Activated T-cell treated with anti-CD3 and anti-CD28 coated beads, Interleukin-2, amount 50 U/mL, for 4 hours (primary cell): Measurements from ENCODE around the gene SYT1. TPM values are rescaled to one million over a fixed set of nuclear protein-coding genes. Genes with fewer than 3 reads are reported as not detected.

Experiments used
- ATAC-seq, 2 donors: fragments of 200-7000 bp; cut with Tn5 transposase; one replicate each; pipeline ENCODE4 v1.10.0; 2021
- DNase-seq: peaks from one replicate; pipeline ENCODE4 v3.0.0-alpha.2; 2020
- H3K27me3 Mint-ChIP-seq: one replicate; pipeline ENCODE4 v1.8.0; 2021; ENCODE audit warnings: low read depth, mixed read lengths
- H3K36me3 Mint-ChIP-seq: one replicate; pipeline ENCODE4 v1.8.0; 2022; ENCODE audit warnings: mixed read lengths; ENCODE audit not compliant: insufficient read depth
- H3K4me1 Mint-ChIP-seq: one replicate; pipeline ENCODE4 v1.8.0; 2021; ENCODE audit warnings: low read depth, mixed read lengths
- H3K4me3 Mint-ChIP-seq: one replicate; pipeline ENCODE4 v1.8.0; 2021; ENCODE audit warnings: mild to moderate bottlenecking, moderate library complexity, mixed read lengths
- H3K9me3 Mint-ChIP-seq: one replicate; pipeline ENCODE4 v1.8.0; 2021; ENCODE audit warnings: mixed read lengths
- total RNA-seq, 3 donors: library from RNA; stranded (reverse); gene quantifications; one replicate each; pipeline ENCODE4 v1.2.1, GENCODE V29; 2021

SYT1 gene
- total RNA-seq, 3 donors from 2014 or later: 0.16 TPM; not detected in 2

GRCh38 chr12:79071498-79071897 is 206.9 kb downstream of the SYT1 start:
- Mint-ChIP-seq H3K4me1 (no peaks in the 10 kb centered on the region), H3K9me3 (peaks cover 3% of the 10 kb centered on the region), H3K27me3 (no peaks in the 10 kb centered on the region), H3K4me3 (no peak overlapping the region), H3K36me3 (no peaks in the 10 kb centered on the region)
- no peak for ATAC-seq
- no peak for DNase-seq

- H3K4me3 Mint-ChIP-seq: no peak overlapping the region
- ATAC-seq: no peak
- peaks cover 9% of the 10 kb centered on the region for H3K9me3 Mint-ChIP-seq
- no peaks in the 10 kb centered on the region for H3K27me3 Mint-ChIP-seq
- DNase-seq: no peak
- H3K36me3 Mint-ChIP-seq: no peaks in the 10 kb centered on the region
- H3K4me1 Mint-ChIP-seq: no peaks in the 10 kb centered on the region
These were observed 208.9 kb downstream of the SYT1 start for GRCh38 chr12:79073506-79073905.

- peaks cover 6% of the 10 kb centered on the region for H3K9me3 Mint-ChIP-seq
- no peaks in the 10 kb centered on the region for H3K36me3 Mint-ChIP-seq
- DNase-seq (no peak), ATAC-seq (no peak)
- no peaks in the 10 kb centered on the region for H3K27me3 Mint-ChIP-seq
- no peak overlapping the region for H3K4me3 Mint-ChIP-seq
- H3K4me1 Mint-ChIP-seq: no peaks in the 10 kb centered on the region
These were observed 218.0 kb downstream of the SYT1 start for GRCh38 chr12:79082595-79082994.

GRCh38 chr12:79083181-79083580 is 218.6 kb downstream of the SYT1 start:
- no peaks in the 10 kb centered on the region for H3K4me1 Mint-ChIP-seq
- no peak overlapping the region for H3K4me3 Mint-ChIP-seq
- H3K27me3 Mint-ChIP-seq: no peaks in the 10 kb centered on the region
- H3K9me3 Mint-ChIP-seq: peaks cover 7% of the 10 kb centered on the region
- ATAC-seq (no peak), DNase-seq (no peak)
- no peaks in the 10 kb centered on the region for H3K36me3 Mint-ChIP-seq

GRCh38 chr12:79085106-79085682 is 220.6 kb downstream of the SYT1 start:
- H3K36me3 Mint-ChIP-seq: no peaks in the 10 kb centered on the region
- H3K9me3 Mint-ChIP-seq: peaks cover 10% of the 10 kb centered on the region
- no peaks in the 10 kb centered on the region for H3K4me1 Mint-ChIP-seq
- H3K4me3 Mint-ChIP-seq: no peak overlapping the region
- no peaks in the 10 kb centered on the region for H3K27me3 Mint-ChIP-seq
- DNase-seq (no peak), ATAC-seq (no peak)

GRCh38 chr12:79086541-79087296 is 222.1 kb downstream of the SYT1 start:
- no peak overlapping the region for H3K4me3 Mint-ChIP-seq
- H3K27me3 Mint-ChIP-seq: no peaks in the 10 kb centered on the region
- no peak for ATAC-seq
- no peaks in the 10 kb centered on the region for H3K36me3 Mint-ChIP-seq
- H3K9me3 Mint-ChIP-seq: peaks cover 7% of the 10 kb centered on the region
- no peak for DNase-seq
- H3K4me1 Mint-ChIP-seq: no peaks in the 10 kb centered on the region

GRCh38 chr12:79098530-79098929 is 234.0 kb downstream of the SYT1 start:
- H3K27me3 Mint-ChIP-seq: no peaks in the 10 kb centered on the region
- no peaks in the 10 kb centered on the region for H3K4me1 Mint-ChIP-seq
- DNase-seq (no peak), ATAC-seq (no peak)
- H3K4me3 Mint-ChIP-seq: no peak overlapping the region
- H3K36me3 Mint-ChIP-seq: no peaks in the 10 kb centered on the region
- H3K9me3 Mint-ChIP-seq: peaks cover 7% of the 10 kb centered on the region

- Mint-ChIP-seq H3K36me3 (no peaks in the 10 kb centered on the region), H3K9me3 (peaks cover 10% of the 10 kb centered on the region), H3K27me3 (no peaks in the 10 kb centered on the region), H3K4me1 (no peaks in the 10 kb centered on the region), H3K4me3 (no peak overlapping the region)
- ATAC-seq: no peak
- no peak for DNase-seq
These were observed 244.4 kb downstream of the SYT1 start for GRCh38 chr12:79108962-79109361.

- Mint-ChIP-seq H3K36me3 (no peaks in the 10 kb centered on the region), H3K27me3 (no peaks in the 10 kb centered on the region), H3K4me1 (no peaks in the 10 kb centered on the region), H3K4me3 (no peak overlapping the region), H3K9me3 (peaks cover 6% of the 10 kb centered on the region)
- ATAC-seq: no peak
- DNase-seq: no peak
These were observed 250.3 kb downstream of the SYT1 start for GRCh38 chr12:79114896-79115295.

GRCh38 chr12:79115743-79116142 is 251.2 kb downstream of the SYT1 start:
- ATAC-seq (no peak), DNase-seq (no peak)
- Mint-ChIP-seq H3K27me3 (no peaks in the 10 kb centered on the region), H3K36me3 (no peaks in the 10 kb centered on the region), H3K4me3 (no peak overlapping the region), H3K9me3 (peaks cover 6% of the 10 kb centered on the region), H3K4me1 (no peaks in the 10 kb centered on the region)

GRCh38 chr12:79119796-79120195 is 255.2 kb downstream of the SYT1 start:
- Mint-ChIP-seq H3K27me3 (no peaks in the 10 kb centered on the region), H3K4me1 (no peaks in the 10 kb centered on the region), H3K36me3 (no peaks in the 10 kb centered on the region), H3K9me3 (peaks cover 6% of the 10 kb centered on the region), H3K4me3 (no peak overlapping the region)
- ATAC-seq (no peak), DNase-seq (no peak)

- Mint-ChIP-seq H3K4me1 (no peaks in the 10 kb centered on the region), H3K4me3 (no peak overlapping the region)
These were observed 256.9 kb downstream of the SYT1 start for GRCh38 chr12:79121486-79121885.

GRCh38 chr12:79124385-79124784 is 259.8 kb downstream of the SYT1 start:
- H3K4me1 Mint-ChIP-seq: no peaks in the 10 kb centered on the region
- no peak overlapping the region for H3K4me3 Mint-ChIP-seq
- H3K9me3 Mint-ChIP-seq: peaks cover 9% of the 10 kb centered on the region
- ATAC-seq (no peak), DNase-seq (no peak)
- H3K27me3 Mint-ChIP-seq: no peaks in the 10 kb centered on the region
- no peaks in the 10 kb centered on the region for H3K36me3 Mint-ChIP-seq

More at GRCh38 chr12:79121486-79121885, 256.9 kb downstream of the SYT1 start:
- DNase-seq (no peak), ATAC-seq (no peak)
- Mint-ChIP-seq H3K9me3 (peaks cover 6% of the 10 kb centered on the region), H3K36me3 (no peaks in the 10 kb centered on the region), H3K27me3 (no peaks in the 10 kb centered on the region)

GRCh38 chr12:79125358-79125757 is 260.8 kb downstream of the SYT1 start:
- H3K27me3 Mint-ChIP-seq: no peaks in the 10 kb centered on the region
- peaks cover 9% of the 10 kb centered on the region for H3K9me3 Mint-ChIP-seq
- no peak overlapping the region for H3K4me3 Mint-ChIP-seq
- no peak for ATAC-seq
- DNase-seq: no peak
- no peaks in the 10 kb centered on the region for H3K36me3 Mint-ChIP-seq
- H3K4me1 Mint-ChIP-seq: no peaks in the 10 kb centered on the region

- no peaks in the 10 kb centered on the region for H3K36me3 Mint-ChIP-seq
- no peak overlapping the region for H3K4me3 Mint-ChIP-seq
- H3K4me1 Mint-ChIP-seq: no peaks in the 10 kb centered on the region
- H3K27me3 Mint-ChIP-seq: no peaks in the 10 kb centered on the region
- DNase-seq (no peak), ATAC-seq (peak in 1 of 2 donors; percentile 28)
- H3K9me3 Mint-ChIP-seq: peaks cover 14% of the 10 kb centered on the region
These were observed 262.7 kb downstream of the SYT1 start for GRCh38 chr12:79127271-79127751.
